CD4-positive, alpha-beta T cell treated with Interleukin-17A for 4 hours (primary cell): Measurements from ENCODE around the gene ESPN.
"Not testable (repeated sequence)": the region's sequence is repeated elsewhere in the genome, so short reads cannot be mapped to it uniquely, and the experiment has no call there.

Source experiments
- DNase-seq: peaks from one replicate; pipeline ENCODE4 v3.0.0-alpha.2; 2020; ENCODE audit warnings: mixed read lengths

ESPN gene, protein sequence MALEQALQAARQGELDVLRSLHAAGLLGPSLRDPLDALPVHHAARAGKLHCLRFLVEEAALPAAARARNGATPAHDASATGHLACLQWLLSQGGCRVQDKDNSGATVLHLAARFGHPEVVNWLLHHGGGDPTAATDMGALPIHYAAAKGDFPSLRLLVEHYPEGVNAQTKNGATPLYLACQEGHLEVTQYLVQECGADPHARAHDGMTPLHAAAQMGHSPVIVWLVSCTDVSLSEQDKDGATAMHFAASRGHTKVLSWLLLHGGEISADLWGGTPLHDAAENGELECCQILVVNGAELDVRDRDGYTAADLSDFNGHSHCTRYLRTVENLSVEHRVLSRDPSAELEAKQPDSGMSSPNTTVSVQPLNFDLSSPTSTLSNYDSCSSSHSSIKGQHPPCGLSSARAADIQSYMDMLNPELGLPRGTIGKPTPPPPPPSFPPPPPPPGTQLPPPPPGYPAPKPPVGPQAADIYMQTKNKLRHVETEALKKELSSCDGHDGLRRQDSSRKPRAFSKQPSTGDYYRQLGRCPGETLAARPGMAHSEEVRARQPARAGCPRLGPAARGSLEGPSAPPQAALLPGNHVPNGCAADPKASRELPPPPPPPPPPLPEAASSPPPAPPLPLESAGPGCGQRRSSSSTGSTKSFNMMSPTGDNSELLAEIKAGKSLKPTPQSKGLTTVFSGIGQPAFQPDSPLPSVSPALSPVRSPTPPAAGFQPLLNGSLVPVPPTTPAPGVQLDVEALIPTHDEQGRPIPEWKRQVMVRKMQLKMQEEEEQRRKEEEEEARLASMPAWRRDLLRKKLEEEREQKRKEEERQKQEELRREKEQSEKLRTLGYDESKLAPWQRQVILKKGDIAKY

DNA sequence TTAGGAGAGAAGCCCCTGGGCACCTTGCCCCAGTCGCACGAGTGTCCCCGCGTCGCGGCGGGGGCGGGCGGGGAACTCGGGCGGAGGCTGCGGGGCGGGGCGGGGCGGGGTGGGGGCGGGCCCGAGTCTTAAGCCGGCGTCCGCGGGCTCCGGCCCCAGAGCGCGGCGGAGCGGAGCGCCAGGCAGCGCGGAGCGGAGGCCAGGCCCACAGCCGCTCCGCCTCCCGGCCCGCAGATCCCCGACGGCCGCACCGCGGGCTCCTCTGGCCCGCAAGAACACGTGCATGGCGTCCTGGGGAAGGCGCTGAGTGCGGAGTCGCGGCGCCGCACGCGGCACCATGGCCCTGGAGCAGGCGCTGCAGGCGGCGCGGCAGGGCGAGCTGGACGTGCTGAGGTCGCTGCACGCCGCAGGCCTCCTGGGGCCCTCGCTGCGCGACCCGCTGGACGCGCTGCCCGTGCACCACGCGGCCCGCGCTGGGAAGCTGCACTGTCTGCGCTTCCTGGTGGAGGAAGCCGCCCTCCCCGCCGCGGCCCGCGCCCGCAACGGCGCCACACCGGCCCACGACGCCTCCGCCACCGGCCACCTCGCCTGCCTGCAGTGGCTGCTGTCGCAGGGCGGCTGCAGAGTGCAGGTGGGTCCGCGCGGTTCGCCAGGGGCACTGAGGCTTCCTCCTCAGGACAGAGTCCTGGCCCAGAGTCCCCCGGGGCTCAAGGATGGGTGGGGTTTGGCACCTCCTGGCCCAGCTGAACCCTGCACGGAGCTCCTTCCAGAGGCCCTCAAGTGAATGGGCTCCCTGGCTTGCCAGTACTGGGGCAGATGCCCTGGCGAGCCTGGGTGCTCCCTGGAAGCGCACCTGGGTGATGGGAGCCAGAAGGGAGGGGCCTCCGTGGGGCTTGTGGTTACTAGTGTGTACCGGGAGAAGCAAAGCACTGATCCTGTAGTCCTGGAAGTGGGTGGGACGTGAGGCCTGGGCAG, at the start of gene ESPN:
TSS of gene ESPN (plus strand) at position 158 of the 975 bp plus-strand sequence. CDS start at position 338, 180 bp downstream.
- peak; percentile 28 for DNase-seq

DNA sequence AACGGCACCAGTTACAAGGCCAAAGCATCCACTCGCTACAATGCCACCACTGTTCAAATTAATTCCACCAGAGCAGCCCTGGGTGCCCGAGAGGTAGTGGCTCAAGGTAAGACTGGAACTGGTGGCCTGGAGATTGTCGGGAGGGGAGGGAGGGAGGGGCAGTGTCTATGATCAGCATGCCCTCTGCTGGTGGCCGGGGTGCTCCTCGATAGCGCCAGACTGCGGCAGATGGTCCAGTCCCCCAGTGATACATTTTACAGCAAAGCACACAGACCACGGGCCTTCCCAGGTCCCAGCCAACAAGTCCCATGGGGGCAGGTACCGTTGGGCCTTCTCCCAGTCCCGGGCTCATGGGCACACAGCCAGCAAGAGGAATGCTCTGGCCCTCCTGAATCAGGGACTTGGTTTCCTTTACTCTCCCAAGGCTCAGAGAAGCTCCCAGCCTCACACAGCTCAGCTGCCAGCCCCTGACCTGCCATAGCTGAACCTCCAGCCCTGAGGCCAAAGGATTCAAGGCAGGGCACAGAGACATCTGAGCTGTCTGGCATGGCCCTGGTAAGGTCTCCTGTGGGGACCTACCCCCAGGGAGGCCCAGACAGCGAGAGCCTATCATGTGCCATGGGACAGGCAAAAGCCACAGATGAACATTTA, 46.4 kb upstream of the ESPN start:
- DNase-seq, result no peak

DNA sequence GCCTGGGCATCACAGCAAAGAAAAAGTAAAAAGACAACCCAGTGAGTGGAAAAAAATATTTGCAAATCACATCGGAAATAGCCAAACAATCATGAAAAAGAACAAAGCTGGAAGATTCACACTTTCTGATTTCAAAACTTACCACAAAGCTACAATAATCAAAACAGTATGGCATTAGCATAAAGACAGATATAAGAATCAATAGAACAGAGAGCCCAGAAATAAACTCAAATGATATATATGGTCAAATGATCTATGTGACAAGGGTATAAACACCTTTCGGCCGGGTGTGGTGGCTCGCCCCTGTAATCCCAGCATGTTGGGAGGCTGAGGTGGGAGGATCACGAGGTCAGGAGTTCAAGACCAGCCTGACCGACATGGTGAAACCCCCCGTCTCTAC, 44.5 kb upstream of the ESPN start:
- DNase-seq, result no peak

DNA sequence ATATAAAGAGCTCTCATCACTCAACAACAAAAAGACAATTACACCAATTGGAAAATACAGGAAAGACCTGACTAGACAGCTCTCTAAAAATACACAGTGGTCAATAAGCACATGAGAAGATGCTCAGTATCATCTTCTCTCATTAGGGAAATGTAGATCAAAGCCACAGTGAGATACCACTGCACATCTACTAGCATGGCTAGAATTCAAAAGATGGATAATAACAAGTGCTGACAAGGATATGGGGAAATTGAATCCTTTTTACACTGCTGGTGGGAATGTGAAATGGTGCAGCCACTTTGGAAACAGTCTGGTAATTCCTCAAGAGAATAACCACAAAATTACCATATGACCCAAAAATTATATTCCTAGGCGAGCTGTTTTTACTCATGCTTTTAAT, 40.4 kb upstream of the ESPN start:
- no peak for DNase-seq

DNA sequence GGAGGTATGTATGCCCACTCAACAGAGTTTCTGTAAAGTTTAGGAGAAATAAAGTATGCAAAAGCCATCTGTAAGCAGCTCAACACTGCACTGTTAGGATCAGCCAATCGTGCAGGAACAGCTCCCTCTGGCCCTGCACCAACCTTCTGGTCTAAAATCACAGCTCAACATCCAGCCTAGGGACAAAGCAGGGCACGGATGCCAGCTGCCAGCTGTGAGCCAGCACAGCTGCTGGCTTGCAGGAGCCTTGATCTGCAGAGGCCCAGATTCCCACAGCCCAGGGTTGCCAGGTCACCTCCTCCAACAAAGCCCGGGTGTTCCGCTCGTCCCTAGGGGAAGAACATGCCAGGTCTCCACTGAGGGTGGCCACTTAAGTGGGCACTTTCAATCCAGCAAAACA, 39.6 kb upstream of the ESPN start:
- DNase-seq, result no peak

DNA sequence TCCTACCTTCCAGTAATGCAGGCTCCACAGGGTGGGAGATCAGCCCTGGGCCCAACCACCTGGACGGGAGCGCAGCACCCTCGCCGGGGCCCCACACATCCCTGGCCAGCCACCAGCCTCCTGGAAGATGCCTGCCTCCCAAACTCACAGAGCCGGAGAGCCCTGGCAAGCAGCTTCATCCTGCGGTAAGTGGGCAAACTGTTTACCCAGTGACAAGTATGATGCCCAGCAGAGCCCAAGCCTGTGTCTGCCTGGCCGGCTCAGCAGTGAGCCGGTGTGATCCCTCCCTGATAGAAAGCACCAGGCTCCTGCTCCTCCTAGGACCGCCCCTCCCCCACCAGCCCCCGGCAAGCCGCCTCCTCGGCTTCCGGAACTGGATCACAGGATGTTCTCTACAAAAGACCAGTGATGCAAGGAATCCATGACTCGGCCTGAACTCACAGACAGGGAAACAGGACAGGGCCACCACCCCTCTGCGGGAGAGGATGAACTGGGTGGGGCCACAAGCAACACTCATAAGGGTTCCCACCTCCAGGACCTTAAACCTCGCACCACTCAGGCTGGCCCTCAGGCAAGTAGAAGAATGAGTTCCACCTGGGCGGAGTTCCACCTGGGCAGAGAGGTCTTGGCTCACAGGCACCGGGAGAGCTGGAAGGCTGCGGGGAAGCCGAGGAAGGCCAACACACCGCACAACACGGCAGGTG, 38.9 kb upstream of the ESPN start:
- DNase-seq, result no peak

DNA sequence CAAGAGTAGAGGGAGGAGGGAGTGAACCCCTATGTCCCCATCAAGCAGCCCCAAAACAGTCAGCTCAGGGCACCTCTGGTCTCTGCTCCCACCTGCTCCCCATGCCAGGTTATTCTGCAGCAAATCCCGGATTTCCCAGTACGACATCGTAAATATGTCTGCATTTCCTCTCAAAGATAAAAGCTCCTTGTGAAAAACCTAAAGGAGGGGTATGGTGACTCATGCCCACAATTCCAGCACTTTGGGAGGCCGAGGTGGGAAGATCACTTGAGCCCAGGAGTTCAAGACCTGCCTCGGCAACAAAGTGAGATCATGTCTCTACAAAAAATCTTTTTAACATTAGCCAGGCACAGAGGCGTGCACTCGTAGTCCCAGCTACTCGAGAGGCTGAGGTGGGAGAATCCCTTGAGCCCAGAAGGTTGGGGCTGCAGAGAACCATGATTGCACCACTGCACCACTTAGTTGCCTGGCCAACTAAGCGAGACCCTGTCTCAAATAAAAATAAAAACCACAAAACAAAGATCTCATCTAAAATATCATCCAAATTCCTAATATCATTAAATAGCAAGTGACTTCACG, 38.1 kb upstream of the ESPN start:
- no peak for DNase-seq

DNA sequence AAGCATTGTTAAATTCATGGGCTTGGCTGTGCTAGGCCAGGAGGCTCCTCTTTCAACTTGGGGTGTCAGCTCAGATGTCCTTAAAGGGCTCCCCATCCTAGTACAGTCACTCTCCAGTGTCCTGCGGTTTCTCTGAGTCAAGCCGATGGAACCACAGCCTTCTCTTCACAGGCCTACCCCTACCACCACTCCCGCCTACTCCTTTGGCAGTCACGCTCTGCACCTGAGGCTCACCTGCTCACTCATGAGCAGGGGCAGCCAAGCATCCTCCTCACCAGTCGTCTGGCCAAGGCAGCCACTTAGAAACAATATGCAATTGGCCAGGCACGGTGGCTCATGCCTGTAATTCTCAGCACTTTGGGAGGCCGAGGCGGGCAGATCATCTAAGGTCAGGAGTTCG, 34.6 kb upstream of the ESPN start:
- no peak for DNase-seq

DNA sequence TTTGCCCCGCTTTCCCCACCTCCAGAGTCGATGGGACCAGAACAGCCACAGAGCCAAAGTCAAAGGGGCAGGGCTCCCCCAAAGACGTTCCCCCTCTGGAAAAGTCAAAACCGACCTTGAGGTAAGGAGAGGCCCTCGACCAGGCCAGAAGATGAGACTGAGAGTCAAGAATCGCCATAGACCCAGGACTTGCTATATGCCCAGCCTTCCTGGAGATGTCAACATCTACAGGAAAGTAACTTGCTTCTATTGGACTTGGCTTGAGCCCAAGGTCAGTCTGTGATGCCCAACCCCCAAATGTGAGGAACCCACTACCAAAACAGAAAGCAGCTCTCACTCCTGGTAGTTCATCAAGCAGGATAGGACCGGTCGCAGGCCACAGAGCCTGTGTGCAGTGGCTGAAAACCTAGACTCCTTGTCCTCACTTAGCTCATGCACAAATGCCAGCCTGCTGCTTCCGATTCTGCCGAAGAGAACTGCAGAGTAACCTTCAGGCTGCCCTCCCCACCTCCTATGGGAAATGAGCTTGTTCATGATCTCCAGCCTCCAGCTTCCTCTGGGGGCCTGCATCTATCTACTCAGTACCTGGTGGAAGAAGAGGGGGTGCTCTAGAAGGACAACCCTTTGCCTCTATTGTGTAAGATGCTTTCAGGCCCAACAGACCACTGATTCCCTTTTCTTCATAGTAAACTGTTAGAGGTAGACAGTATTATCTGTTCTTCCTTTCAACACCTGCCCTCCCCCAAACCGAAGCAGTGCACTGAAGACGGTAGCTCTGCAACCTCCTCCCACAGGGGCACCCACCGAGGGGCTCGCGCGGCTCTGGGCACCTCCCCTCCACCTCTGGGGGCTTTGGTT, 32.4 kb upstream of the ESPN start:
- no peak for DNase-seq

DNA sequence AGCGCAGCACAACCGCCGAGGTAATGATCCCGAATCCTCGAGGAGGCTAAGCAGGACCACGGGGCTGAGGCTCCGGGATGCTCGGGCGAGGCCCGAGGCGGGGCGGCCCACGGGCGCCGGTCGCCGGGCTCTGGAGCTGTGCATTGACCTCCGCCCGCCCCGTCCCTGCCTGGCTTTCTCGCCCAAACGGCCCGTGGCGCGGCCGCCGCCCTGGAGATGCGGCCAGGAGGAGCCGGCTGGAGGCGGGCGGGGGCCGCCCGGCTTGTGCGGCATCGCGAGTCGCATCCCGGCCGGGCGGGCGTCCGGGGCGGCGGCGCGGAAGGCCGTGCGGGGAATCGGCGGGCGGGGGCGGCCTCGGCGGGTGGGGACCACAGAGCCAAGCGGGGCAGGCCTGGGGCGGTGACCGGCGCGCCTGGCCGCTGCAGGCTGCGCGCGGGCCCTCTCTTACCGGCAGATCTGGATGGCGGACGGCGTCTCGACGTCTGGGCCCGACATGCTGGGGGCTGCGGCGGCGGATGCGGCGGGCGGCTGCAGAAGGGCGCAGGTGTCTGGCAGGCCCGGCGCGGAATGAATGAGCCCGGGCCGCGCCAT, 31.7 kb upstream of the ESPN start:
- DNase-seq, result no peak

DNA sequence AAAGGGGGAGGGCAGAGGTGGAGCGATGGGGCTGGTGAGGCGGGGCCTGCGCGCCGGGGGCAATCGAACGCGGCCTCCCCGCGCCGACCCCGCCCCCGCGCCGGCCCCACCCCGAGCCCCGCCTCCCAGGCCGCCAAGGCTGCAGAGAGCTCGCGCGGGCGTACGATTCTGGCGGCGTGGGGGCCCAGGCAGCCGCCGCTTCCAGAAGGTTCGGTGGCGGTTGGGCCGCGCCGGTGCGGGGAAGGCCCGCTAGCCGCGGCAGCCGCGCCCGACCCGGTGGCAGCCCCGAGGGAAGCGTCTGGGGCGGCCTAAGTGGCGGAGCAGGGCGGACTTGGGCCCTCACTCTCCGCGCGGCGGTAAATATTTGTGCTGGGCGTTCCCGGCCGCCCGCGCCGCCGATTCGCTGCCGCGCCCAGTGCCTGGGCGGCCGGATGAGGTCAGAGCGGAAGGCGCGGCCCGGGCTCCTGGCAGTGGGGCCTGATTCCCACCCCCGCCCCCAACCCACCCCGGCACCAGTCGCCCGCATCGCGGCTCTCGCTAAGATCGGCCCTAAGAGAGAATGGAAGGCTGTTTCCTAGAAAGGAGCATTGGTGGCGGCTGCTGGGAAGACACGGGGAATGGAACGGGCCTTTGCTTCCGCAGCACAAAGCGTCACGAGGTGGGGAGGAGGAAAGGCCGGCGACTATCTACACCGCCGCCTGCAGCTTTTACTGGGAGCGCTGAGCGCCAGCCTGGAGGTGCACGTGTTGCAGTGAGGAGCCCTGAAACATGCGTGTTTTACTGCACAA, 31.0 kb upstream of the ESPN start, which contains the start of gene ACOT7:
TSS of gene ACOT7 (minus strand) at position 368 of the 788 bp plus-strand sequence. CDS start 368 bp downstream, outside the sequence.
- peak; percentile 98 for DNase-seq

DNA sequence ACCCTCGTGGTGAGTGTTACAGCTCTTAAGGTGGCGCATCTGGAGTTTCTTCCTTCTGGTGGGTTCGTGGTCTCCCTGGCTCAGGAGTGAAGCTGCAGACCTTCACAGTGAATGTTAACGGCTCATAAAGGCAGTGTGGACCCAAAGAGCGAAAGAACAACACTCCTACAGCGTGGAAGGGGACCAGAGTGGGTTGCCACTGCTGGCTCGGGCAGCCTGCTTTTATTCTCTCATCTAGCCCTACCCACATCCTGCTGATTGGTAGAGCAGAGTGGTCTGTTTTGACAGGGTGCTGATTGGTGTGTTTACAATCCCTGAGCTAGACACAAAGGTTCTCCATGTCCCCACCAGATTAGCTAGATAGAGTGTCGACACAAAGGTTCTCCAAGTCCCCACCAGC, 29.4 kb upstream of the ESPN start:
- not testable (repeated sequence) for DNase-seq

DNA sequence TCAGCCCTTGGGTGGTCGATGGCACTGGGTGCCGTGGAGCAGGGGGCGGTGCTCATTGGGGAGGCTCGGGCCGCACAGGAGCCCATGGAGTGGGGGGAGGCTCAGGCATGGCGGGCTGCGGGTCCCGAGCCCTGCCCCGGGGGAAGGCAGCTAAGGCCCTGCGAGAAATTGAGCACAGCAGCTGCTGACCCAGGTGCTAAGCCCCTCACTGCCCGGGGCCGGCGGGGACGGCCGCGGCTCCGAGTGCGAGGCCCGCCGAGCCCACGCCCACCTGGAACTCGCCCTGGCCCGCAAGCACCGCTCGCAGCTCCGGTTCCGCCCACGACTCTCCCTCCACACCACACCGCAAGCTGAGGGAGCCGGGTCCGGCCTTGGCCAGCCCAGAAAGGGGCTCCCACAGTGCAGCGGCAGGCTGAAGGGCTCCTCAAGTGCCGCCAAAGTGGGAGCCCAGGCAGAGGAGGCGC, 28.8 kb upstream of the ESPN start:
- not testable (repeated sequence) for DNase-seq

DNA sequence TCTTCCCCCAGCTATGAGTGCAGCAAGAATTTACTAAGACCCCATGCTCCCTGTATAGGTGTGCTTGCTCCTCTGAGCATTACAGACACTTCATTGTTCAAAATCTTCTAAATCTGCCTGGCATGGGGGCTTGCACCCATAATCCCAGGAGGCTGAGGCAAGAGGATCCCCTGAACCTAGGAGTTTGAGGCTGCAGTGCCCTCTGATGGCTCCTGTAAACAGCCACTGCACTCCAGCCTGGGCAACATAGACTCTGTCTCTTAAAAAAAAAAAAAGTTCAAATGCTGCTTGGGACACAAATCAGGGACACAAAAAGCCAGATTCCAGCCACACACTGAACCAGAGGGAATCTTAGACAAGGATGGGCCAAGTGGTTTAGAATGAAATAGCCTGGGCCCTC, 27.6 kb upstream of the ESPN start:
- DNase-seq, result no peak

DNA sequence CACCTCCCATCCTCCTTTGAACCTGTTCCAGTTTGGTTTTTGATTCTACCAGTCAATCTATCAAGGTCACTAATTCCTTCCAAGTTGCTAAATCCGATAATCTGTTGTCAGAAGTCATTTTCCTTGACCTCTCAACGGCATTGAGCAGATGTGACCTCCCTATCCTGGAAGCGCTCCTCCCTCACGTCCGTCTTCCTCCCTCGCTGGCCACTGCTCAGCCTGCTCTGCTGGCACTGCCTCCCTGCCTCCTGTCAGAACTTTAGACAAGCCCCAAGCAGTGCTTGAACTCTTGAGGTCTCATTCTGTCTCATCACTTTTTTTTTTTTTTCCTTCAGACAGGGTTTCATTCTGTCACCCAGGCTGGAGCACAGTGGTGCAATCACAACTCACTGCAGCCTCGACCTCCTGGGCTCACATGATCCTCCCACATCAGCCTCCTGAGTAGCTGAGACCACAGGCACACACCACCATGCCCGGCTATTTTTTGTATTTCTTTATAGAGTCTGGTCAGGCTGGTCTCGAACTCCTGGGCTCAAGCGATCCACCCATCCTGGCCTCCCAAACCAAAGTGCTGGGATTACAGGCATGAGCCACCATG, 26.6 kb upstream of the ESPN start:
- DNase-seq, result no peak

DNA sequence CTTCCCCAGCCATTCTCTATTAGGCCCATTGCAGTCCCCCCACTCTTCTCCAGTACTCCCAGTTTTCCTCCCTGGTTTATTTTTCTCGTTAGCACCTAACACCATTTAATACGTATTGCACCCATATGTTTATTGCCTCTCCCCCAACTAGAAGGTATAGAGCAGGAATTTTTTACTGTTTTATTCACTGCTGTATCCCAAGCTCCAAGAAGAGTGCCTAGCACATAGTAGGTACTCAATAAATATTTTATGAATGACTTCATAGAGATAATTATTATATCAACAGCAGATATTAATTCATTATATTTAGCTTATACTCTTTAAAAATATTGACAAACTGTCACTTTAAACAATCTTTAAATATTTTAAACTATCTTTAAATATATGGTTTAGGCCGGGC, 25.3 kb upstream of the ESPN start:
- no peak for DNase-seq

DNA sequence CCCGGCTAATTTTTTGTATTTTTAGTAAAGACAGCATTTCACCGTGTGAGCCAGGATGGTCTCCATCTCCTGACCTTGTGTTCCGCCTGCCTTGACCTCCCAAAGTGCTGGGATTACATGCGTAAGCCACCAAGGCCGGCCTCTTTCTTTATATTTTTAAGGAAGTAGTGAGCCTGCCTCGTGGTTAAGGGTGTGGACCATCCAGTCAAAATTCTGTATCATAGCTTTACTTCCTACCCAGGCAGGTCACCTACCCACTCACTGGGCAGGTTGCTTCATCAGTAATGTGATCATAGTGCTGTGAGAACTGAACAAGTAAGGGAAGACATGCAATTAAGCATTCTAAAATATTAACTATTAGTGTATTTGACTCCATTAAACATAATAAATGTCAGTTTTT, 22.9 kb upstream of the ESPN start:
- DNase-seq, result no peak

DNA sequence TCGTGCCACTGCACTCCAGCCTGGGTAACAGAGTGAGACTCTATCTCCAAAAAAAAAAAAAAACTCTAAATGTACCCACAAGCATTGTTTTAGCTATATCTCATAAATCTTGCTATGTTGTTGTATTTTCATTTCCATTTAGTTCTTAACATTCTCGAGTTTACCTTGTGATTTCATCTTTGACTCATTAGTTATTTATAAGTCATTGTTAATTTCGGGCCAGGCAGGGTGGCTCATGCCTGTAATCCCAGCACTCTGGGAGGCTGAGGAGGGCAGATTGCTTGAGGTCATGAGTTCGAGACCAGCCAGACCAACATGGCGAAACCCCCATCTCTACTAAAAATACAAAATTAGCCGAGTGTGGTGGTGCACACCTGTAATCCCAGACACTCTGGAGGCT, 16.6 kb upstream of the ESPN start:
- no peak for DNase-seq
